ENCODE results near the gene TRIM17.

The TRIM17 gene

DNA sequence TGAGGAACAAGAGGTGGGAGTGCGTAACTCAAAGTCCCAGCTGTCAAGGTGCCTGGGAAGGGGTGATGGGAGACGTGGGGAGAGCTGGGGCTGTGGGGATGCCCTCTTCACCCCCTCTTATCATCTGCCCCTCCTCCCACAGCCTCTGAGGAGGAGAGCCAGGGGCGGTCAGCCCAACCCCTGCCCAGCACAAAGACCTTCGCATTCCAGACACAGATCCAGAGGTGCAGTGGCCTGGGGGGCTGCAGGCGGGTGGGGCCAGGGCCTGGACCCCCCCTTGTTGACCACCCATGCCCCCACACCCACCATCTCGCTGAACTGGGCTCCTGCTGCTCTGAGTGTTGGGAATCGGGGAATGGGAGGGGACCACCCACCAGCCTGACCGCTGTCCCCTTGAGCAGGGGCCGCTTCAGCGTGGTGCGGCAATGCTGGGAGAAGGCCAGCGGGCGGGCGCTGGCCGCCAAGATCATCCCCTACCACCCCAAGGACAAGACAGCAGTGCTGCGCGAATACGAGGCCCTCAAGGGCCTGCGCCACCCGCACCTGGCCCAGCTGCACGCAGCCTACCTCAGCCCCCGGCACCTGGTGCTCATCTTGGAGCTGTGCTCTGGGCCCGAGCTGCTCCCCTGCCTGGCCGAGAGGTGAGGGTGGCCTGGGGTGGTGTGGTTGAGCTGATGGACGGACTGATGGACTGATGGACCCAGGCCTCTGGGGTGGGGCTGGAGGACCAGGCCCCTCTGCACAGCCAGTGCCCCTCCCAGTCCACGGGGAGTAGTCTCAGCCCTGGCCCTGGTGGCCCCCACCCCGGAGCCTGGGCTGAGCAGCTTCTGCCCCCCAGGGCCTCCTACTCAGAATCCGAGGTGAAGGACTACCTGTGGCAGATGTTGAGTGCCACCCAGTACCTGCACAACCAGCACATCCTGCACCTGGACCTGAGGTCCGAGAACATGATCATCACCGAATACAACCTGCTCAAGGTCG is 39.7 kb downstream of the TRIM17 start:
- DNase-seq: no peak

DNA sequence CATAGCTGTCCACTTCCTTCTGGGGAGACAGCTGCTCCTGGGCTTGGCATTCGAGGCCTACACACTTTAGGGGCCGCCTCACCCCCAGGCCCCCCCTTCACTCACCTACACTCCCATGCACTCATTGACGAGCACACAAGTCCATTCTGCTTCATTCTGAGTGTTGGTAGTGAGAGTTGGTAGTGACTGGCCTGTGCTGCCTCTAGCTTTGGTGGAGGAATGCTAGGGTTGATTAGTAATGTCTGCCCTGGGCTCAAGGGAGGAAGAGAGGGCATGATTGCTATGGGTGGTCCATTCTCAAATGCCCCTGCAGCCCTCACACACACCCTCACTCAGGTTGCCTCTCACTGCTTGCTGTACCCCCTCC is 40.4 kb downstream of the TRIM17 start:
- no peak for DNase-seq

DNA sequence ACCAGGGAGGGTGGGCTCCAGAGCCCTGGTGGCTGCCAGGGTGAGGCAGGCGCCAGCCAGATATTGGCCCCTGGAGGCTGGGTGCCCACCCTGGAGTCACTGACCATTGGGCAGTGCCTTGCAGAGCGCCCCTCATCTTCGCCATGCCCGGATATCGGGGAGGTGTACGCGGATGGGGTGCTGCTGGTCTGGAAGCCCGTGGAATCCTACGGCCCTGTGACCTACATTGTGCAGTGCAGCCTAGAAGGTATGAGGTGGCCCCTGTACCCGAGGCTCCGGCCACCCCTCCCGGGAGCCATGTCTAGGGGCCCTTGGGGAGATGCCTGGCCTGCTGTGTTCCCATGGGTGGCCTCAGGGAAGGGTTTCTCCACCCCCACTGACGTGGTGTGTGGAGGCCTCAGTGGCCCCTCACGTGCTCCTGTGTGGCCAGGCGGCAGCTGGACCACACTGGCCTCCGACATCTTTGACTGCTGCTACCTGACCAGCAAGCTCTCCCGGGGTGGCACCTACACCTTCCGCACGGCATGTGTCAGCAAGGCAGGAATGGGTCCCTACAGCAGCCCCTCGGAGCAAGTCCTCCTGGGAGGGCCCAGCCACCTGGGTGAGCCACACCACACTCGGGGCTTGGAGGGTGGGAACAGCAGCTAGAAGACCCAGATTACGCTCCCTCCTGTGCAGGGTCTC is 40.9 kb downstream of the TRIM17 start:
- no peak for DNase-seq

DNA sequence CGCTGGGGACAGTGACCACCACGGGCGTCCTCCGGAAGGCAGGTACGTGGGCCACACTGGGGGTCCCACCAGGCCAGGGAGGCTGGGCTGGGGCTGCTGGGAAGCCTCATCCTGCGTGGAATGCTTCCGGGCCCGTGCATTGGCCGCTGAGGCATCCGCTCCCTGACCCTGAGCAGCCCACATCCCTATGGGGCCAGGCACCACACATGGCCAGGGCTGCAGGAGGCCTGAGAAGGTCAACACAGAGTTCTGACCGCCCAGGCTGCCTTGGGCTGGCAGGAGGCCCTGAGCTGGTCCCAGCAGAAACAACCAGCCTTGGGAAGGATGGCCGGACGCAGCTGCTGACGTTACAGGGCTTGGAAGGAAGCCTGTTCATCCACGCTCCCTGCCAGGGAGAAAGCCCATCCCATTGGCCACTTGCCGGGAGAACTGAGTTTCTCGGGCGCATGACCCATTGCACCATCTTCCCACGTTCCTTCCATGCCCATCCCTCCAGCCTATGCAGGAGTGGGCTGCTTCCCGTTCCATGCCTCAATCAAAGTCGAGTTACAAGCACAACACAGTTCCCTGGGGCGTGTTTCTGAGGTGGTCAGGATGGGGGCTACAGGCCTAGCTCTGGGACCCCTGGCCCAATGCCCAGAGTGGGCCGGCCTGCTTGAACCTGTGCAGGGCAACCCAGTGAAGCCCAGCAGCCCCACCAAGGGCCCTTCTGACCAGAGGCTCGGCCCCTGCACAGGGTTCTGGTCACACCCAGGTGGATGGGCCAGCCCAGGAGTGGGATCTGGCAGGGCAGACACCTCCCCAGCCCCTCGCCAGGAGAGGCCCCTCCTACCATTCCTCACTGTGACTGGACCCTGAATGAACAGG is 41.7 kb downstream of the TRIM17 start:
- DNase-seq: no peak

DNA sequence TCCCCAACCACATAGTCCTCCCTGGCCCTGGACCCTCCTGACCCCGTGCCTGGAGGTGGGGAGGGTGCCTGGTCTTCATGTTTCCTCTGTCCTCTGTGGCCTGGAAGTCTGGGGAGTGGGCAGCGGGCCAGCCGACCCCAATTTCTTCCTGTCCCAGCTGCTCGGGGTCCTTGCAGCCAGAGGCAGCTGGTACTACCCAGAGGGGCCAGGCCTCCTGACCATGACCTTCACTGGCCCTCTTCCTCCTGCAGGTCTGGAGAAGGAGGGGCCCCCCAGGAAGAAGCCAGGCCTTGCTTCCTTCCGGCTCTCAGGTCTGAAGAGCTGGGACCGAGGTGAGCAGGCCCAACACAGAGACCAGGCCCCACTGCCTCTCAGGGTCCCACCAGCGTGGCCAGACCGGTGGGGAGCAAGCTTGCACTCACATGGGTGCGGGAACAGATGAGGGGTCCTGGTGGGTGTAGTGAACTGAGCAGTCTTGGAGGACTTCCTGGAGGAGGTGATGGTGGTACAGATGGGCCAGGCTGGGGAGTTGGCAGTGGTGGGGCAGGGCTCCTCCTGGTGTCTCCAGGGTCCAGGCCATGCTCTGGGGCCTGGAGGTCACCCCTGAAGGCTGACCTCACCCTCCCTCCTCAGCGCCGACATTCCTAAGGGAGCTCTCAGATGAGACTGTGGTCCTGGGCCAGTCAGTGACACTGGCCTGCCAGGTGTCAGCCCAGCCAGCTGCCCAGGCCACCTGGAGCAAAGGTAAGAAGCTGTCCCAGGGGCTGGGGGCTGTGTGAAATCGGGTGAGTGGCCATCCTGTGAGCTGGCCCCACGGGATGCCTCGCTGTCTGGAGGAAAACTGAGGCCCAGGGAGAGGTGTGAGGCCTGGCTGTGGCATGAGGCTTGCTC is 42.7 kb downstream of the TRIM17 start:
- no peak for DNase-seq

DNA sequence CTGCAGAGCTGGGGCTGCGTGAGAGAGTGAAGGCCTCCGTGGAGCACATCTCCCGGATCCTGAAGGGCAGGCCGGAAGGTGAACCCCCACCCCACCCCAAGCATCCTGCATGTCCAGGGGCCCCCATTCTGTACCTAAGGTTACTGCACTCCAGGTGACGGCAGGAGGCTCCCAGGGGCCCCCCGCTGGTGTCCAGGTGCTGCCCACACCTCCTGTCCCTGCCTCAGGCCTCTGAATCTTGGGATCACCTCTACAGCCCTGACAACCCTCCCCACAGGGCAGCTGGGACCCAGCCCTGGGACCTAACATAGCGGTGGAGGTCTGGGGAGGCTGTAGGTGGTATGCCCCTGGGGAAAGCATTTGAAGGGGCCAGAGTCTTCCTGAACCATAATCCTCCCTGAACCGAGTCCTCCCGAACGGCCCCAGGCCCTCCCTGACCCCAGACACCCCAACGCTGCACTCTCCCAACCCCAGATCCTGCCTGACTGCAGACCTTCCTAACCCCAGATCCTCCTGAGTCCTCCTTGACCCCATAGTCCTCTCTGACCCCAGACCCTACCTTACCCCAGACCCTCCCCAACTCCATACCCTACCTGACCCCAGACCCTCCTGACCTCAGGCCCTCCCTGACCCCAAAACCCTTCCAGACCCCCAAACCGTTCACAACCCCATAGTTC is 43.5 kb downstream of the TRIM17 start:
- DNase-seq: no peak

DNA sequence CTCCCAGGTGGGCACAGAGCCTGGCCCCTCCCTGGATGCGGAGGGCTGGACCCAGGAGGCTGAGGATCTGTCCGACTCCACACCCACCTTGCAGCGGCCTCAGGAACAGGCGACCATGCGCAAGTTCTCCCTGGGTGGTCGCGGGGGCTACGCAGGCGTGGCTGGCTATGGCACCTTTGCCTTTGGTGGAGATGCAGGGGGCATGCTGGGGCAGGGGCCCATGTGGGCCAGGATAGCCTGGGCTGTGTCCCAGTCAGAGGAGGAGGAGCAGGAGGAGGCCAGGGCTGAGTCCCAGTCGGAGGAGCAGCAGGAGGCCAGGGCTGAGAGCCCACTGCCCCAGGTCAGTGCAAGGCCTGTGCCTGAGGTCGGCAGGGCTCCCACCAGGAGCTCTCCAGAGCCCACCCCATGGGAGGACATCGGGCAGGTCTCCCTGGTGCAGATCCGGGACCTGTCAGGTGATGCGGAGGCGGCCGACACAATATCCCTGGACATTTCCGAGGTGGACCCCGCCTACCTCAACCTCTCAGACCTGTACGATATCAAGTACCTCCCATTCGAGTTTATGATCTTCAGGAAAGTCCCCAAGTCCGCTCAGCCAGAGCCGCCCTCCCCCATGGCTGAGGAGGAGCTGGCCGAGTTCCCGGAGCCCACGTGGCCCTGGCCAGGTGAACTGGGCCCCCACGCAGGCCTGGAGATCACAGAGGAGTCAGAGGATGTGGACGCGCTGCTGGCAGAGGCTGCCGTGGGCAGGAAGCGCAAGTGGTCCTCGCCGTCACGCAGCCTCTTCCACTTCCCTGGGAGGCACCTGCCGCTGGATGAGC is 44.3 kb downstream of the TRIM17 start:
- no peak for DNase-seq

DNA sequence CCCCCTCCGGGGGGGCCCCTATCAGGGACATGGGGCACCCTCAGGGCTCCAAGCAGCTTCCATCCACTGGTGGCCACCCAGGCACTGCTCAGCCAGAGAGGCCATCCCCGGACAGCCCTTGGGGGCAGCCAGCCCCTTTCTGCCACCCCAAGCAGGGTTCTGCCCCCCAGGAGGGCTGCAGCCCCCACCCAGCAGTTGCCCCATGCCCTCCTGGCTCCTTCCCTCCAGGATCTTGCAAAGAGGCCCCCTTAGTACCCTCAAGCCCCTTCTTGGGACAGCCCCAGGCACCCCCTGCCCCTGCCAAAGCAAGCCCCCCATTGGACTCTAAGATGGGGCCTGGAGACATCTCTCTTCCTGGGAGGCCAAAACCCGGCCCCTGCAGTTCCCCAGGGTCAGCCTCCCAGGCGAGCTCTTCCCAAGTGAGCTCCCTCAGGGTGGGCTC is 44.9 kb downstream of the TRIM17 start:
- DNase-seq: no peak

DNA sequence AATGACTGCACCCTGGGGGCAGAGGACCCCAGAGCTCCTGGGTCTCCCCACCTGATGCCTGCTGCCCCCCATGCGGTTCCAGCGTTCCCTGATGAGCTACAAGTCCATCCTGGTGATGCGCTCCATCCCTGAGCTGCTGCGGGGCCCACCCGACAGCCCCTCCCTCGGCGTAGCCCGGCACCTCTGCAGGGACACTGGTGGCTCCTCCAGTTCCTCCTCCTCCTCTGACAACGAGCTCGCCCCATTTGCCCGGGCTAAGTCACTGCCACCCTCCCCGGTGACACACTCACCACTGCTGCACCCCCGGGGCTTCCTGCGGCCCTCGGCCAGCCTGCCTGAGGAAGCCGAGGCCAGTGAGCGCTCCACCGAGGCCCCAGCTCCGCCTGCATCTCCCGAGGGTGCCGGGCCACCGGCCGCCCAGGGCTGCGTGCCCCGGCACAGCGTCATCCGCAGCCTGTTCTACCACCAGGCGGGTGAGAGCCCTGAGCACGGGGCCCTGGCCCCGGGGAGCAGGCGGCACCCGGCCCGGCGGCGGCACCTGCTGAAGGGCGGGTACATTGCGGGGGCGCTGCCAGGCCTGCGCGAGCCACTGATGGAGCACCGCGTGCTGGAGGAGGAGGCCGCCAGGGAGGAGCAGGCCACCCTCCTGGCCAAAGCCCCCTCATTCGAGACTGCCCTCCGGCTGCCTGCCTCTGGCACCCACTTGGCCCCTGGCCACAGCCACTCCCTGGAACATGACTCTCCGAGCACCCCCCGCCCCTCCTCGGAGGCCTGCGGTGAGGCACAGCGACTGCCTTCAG is 45.5 kb downstream of the TRIM17 start:
- DNase-seq: peak; percentile 27

DNA sequence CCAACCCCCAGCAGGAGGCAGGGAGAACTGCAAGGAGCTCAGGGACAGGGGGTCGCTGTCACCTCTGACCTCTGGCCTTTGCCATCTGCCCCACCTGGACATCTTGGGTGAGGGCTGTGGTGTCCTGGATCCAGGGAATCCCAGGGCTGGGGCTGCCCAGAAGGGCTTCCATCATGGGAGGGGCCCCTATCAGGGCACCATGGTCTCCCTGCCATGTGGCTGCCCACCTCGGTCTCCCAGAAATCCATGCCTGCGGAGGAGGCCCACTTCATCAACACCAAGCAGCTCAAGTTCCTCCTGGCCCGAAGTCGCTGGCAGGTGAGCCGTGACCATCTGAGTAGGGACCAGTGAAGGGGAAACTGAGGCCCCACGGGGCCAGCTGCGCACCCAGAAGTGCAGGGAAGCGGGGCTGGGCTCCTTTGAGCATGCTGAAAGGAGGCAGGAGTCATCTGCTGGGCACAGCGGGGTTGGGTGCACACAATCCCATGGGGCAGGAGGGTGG is 46.2 kb downstream of the TRIM17 start:
- DNase-seq: no peak

DNA sequence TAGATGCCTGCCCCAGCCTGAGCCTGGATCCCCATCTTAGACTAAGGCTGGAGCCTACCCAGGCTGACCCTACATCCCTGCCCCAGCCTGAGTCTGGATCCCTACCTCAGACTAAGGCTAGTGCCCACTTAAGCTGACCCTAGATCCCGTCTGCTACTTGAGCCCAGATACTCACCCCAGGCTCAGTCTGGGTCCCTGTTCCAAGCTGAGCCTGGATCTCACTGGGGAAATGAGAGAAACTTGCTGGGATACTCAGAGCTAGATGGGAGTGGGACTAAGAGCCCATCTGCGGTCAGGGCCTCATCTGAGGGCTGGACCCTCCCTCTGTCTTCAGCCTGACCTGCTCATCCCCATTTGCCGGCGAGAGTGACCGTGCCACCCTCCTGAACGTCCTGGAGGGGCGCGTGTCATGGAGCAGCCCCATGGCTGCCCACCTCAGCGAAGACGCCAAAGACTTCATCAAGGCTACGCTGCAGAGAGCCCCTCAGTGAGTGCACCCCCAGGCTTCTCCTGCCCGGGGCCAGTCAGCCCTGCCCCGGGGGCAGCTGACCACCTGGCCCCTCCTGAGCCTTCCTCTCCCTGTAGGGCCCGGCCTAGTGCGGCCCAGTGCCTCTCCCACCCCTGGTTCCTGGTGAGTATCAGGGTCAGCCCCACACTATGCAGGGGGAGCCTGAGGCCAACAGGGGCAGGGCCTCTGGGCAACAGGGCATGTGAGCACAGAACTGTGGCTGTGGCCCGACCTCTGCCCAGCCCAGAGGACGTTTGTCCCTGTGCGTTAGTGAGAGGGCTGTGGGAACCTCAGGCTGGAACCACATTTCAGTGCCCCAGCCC is 46.8 kb downstream of the TRIM17 start:
- DNase-seq: no peak

DNA sequence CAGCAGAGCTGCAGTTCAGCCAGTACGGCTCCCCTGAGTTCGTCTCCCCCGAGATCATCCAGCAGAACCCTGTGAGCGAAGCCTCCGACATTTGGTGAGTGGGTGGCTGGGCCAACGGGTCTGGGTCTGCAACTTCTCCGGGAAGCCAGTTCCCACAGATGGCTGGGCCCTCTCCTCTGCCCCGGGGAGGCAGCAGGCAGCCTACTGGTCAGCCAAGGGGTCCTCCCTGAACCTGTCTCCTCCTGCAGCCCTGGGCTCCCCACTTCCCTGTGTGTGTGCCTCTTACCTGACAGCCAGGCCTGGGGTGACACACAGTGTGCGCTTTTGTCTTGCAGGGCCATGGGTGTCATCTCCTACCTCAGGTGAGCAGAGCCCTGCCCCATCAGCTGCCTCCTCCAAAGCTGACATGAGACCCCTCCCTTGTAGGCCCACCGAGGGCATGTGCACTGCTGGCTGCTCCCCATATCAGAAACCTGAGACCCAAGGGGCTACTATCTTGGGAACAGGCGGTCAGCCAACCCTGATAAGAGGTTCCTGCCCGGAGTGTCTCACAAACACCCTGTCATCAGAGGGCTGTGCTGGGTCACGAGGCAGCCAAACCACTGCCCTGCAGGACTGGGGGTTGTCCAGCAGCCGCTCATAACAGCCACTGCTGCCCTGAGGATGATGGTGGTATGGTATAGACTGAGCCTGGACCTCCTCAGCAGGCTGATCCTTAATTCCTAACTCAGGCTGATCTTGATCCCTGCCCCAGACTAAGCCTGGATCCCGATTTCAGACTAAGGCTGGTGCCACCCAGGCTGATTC is 47.7 kb downstream of the TRIM17 start:
- DNase-seq: no peak

DNA sequence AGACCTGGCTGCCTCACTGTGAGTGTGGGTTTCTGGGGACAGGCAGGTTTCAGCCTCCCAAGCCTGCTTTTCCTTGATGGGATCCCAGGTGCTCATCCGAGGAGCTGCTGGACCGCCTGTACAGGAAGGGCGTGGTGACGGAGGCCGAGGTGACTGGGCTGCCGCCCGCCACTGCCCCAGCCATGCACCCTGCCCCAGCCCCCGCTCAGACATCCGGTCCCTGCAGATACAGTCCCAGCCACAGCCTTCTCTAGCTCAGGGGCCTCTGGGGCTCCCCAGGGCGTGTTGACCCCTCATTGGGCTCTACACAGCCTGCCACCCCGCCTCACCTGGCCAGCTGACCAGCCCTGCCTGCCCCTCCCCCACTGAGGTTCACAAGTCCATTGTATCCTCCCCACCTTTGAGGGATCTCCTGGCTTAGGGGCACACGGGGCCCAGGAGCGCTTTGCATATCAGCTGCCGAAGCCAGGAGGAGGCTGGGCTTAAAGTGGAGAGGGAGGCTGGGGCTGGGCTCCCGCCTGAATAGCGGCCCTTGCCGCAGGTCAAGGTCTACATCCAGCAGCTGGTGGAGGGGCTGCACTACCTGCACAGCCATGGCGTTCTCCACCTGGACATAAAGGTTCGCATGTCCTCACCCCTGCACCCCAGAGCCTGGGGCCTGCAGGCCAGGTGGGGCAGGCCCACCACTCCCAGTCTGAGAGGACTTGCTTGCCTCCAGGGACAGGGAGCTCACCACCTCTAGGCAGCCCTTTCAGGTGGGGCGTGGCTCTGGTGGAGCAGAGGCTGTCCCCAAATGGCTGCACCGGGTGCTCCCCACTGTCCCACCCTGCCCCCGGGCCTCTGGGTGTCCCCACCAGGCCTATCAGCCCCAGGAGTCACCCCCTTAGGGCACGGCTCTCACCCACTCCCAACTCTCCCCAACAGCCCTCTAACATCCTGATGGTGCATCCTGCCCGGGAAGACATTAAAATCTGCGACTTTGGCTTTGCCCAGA is 48.6 kb downstream of the TRIM17 start:
- no peak for DNase-seq

DNA sequence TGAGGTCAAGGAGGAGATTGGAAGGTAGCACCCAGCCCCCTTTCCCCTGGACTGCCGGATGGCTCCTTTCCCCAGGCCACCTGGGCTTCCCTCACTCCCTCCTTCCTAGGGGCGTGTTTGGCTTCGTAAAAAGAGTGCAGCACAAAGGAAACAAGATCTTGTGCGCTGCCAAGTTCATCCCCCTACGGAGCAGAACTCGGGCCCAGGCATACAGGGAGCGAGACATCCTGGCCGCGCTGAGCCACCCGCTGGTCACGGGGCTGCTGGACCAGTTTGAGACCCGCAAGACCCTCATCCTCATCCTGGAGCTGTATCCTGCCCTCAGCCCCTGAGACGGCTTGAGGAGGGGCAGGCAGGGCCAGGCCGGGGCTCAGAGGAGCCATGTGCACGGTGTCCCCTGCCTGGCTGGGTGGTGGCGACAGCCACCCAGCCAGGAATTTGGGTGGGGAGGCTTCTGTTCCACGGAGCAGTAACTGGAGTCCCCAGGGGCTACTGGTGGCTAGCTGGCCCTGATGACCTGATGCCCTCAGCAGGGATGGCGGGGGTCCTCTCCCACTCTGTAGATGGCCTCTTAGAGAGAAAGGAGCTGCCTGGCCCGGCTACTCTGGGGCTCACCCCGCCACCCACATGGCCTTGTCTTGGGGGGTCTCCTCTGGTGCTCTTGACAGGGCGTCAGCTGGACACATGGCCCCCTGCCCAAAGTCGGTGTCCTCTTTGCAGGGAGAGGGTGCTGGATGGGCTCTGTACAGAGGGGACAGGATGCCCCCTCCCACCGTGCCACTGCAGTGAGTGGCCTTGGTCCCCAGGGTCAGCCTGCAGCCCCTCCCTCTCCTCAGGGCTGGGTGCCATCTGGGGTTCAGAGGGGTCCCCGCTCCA is 49.6 kb downstream of the TRIM17 start:
- DNase-seq: no peak
